ENCODE data around the gene SPRY2. TPM values are rescaled to one million over a fixed set of nuclear protein-coding genes. Genes with fewer than 3 reads are reported as not detected.

Gene SPRY2
- total and polyA plus RNA-seq, 2 experiments from 2014 or later, result 48.2 to 69.4 TPM

- no peak overlapping the region for H3K4me3 ChIP-seq
- H3K4me2 ChIP-seq, result no peak overlapping the region
- no peaks in the 10 kb centered on the region for H3K79me2 ChIP-seq
- H4K20me1 ChIP-seq (ENCODE audit: insufficient read depth, poor library complexity, severe bottlenecking), result no peaks in the 10 kb centered on the region
- no peaks in the 10 kb centered on the region for H3K36me3 ChIP-seq (replicated peaks; ENCODE audit: insufficient read depth, low read depth)
- no peaks in the 10 kb centered on the region for H3K27me3 ChIP-seq
- 88% methylated on average over 2 of the region's 3 CpGs for WGBS (ENCODE audit: low lambda C conversion rate, missing lambda C conversion rate)
- no peaks in the 10 kb centered on the region for H3K4me1 ChIP-seq (ENCODE audit: insufficient read depth)
- H2AFZ ChIP-seq, result no peak overlapping the region
- DNase-seq (ENCODE audit: low spot score), result no peak
- no peaks in the 10 kb centered on the region for H3K9me2 ChIP-seq (replicated peaks; ENCODE audit: insufficient read depth)
- H3K27ac ChIP-seq, result no peak overlapping the region
- H3K9me3 ChIP-seq (ENCODE audit: low read depth), result no peaks in the 10 kb centered on the region
- no peak for TF ChIP-seq EZH2phosphoT487 (IDR thresholded peaks at IDR 0.05; ENCODE audit: low read depth, severe bottlenecking, unreplicated experiment)
- no peak for TF ChIP-seq EZH2 (IDR thresholded peaks at IDR 0.05; ENCODE audit: borderline replicate concordance)
- TF ChIP-seq, protein P1, sequence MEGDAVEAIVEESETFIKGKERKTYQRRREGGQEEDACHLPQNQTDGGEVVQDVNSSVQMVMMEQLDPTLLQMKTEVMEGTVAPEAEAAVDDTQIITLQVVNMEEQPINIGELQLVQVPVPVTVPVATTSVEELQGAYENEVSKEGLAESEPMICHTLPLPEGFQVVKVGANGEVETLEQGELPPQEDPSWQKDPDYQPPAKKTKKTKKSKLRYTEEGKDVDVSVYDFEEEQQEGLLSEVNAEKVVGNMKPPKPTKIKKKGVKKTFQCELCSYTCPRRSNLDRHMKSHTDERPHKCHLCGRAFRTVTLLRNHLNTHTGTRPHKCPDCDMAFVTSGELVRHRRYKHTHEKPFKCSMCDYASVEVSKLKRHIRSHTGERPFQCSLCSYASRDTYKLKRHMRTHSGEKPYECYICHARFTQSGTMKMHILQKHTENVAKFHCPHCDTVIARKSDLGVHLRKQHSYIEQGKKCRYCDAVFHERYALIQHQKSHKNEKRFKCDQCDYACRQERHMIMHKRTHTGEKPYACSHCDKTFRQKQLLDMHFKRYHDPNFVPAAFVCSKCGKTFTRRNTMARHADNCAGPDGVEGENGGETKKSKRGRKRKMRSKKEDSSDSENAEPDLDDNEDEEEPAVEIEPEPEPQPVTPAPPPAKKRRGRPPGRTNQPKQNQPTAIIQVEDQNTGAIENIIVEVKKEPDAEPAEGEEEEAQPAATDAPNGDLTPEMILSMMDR (IDR thresholded peaks at IDR 0.05; ENCODE audit: poor library complexity), result no peak
These were observed 31.0 kb downstream of the SPRY2 start for GRCh38 chr13:80309926-80310325.

DNA sequence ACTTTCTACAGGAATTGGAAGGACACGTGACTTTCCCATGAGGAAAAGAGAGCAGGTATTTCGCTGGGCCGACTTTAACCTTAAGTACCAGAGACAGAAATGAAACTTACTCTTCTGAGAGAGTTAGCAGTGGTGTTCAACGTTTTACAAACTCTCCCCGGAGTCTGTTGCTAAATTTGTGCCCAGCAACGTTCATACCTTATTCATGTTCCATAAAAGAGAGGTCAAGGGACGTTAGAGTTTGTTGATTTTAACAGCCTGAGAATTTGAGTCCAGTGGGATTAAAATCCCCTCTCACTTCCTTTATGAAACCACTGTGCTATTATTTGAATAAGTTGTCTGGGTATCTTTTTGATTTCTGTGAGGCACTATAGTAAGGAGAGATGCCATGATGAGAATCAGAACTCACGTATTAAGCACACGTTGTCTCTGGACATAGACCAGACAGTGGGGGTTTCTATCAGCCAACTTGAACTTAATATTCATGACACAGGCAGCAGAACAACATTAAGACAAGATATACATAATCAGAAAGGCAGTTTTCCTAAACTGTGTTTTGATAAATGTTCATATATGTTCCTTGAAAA lies 33.4 kb downstream of the SPRY2 start:
- DNase-seq (ENCODE audit: low spot score), result no peak
- Histone ChIP-seq H4K20me1 (ENCODE audit: insufficient read depth, poor library complexity, severe bottlenecking) (no peaks in the 10 kb centered on the region), H3K79me2 (no peaks in the 10 kb centered on the region), H3K27ac (no peak overlapping the region), H3K9me3 (ENCODE audit: low read depth) (no peaks in the 10 kb centered on the region), H3K4me3 (no peak overlapping the region), H3K4me2 (no peak overlapping the region), H3K27me3 (no peaks in the 10 kb centered on the region), H2AFZ (peak overlapping the region; percentile 11), H3K4me1 (ENCODE audit: insufficient read depth) (no peaks in the 10 kb centered on the region), H3K9me2 (replicated peaks; ENCODE audit: insufficient read depth) (no peaks in the 10 kb centered on the region), H3K36me3 (replicated peaks; ENCODE audit: insufficient read depth, low read depth) (no peaks in the 10 kb centered on the region)
- no peak for TF ChIP-seq EZH2phosphoT487 (IDR thresholded peaks at IDR 0.05; ENCODE audit: low read depth, severe bottlenecking, unreplicated experiment)
- TF ChIP-seq, protein P1 (IDR thresholded peaks at IDR 0.05; ENCODE audit: poor library complexity), result no peak
- TF ChIP-seq EZH2 (IDR thresholded peaks at IDR 0.05; ENCODE audit: borderline replicate concordance), result no peak
- WGBS (ENCODE audit: low lambda C conversion rate, missing lambda C conversion rate), result 60% methylated on average over 9 of the region's 9 CpGs

- Histone ChIP-seq H3K4me2 (no peak overlapping the region), H2AFZ (no peak overlapping the region), H4K20me1 (ENCODE audit: insufficient read depth, poor library complexity, severe bottlenecking) (no peaks in the 10 kb centered on the region), H3K79me2 (no peaks in the 10 kb centered on the region), H3K4me1 (ENCODE audit: insufficient read depth) (no peaks in the 10 kb centered on the region), H3K9me2 (replicated peaks; ENCODE audit: insufficient read depth) (no peaks in the 10 kb centered on the region), H3K27ac (no peak overlapping the region), H3K9me3 (ENCODE audit: low read depth) (no peaks in the 10 kb centered on the region), H3K4me3 (no peak overlapping the region), H3K36me3 (replicated peaks; ENCODE audit: insufficient read depth, low read depth) (no peaks in the 10 kb centered on the region), H3K27me3 (no peaks in the 10 kb centered on the region)
- no peak for DNase-seq (ENCODE audit: low spot score)
- no peak for TF ChIP-seq EZH2phosphoT487 (IDR thresholded peaks at IDR 0.05; ENCODE audit: low read depth, severe bottlenecking, unreplicated experiment)
- TF ChIP-seq EZH2 (IDR thresholded peaks at IDR 0.05; ENCODE audit: borderline replicate concordance), result no peak
- TF ChIP-seq, protein P1 (IDR thresholded peaks at IDR 0.05; ENCODE audit: poor library complexity), result no peak
- 88% methylated on average over 3 of the region's 3 CpGs for WGBS (ENCODE audit: low lambda C conversion rate, missing lambda C conversion rate)
These were observed 34.5 kb downstream of the SPRY2 start for GRCh38 chr13:80306337-80306972.
